Superior temporal gyrus (tissue), 1 donor: ENCODE data around the gene SLTM.
"Not testable (repeated sequence)": the region's sequence is repeated elsewhere in the genome, so short reads cannot be mapped to it uniquely, and the experiment has no call there.

Experiments
- DNase-seq: peaks from one replicate; pipeline ENCODE4 v3.0.0-alpha.2; 2016; ENCODE audit errors: extremely low spot score

SLTM gene

DNA sequence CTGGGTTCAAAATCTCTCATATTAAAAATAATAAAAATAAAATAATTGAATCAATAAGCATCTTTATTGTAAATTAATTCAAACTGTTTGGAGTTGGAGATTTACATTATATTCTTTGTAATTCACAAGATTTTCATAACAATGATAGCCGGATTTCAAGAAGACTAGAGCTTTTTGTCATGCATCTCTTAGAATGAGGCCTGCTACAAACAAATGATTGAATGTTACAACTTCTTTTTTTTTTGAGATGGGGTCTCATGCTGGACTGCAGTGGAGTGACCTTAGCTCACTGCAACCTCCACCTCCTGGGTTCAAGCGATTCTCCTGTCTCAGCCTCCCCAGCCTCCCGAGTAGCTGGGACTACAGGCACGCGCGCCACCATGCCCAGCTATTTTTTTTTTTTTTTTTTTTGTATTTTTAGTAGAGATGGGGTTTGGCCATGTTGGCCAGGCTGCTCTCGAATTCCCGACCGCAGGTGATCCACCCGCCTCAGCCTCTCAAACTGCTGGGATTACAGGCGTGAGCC is 3.5 kb downstream of the SLTM start:
- DNase-seq, result no peak

DNA sequence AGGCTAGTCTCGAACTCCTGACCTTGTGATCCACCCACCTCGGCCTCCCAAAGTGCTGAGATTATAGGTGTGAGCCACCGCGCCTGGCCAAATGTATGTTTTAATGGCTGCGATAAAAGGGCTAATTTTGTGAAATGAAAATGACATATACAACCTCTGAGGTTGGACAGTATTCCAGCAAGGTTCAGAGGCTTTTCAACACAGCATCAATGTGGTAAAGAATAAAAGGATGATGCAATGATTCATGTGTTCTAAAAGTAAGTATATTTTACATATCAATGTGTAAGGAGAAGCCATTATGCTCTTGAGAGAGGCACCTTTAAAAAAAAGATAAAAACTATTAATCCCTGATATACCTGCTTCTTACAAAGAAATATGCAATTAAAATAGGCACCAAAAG is 6.7 kb downstream of the SLTM start:
- no peak for DNase-seq

DNA sequence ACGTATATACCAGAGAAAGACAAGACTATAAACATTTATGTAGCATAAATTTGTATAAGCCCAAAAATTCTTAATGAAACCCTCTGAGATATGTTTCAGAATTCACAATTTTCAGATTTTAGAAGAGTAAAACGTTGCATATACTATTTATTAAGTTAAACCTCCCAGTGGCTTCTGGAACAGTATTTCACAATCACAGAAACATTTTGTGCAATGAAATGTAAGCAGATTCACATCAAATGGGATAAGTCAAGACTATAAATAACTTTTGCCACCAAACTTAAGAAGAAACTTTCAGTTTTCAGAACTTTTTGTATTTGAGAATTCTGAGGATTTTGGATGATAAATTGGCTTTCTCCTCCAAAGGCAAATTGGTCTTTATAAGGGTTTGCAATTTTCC is 9.2 kb downstream of the SLTM start:
- no peak for DNase-seq

DNA sequence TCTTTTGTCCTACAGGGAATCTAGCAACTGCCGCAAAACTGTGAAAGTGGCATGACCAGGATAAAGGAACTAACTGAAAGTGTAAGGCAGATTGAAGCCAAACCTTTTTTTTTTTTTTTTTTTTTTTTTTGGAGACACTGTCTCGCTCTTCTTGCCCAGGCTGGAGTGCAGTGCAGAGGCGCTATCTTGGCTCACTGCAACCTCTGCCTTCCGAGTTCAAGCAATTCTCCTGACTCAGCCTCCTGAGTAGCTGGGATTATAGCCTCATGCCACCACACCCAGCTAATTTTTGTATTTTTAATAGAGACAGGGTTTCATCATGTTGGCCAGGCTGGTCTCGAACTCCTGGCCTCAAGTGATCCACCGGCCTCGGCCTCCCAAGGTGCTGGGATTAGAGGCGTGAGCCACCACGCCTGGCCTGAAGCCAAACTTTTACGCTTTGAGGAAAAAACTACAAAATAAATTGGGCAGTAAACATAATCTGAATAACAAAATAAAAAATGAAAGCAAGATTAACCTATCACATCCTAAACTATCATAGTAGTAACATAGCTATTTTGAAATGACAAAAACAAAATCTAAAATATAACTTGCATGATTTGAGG is 9.7 kb downstream of the SLTM start:
- DNase-seq, result no peak

DNA sequence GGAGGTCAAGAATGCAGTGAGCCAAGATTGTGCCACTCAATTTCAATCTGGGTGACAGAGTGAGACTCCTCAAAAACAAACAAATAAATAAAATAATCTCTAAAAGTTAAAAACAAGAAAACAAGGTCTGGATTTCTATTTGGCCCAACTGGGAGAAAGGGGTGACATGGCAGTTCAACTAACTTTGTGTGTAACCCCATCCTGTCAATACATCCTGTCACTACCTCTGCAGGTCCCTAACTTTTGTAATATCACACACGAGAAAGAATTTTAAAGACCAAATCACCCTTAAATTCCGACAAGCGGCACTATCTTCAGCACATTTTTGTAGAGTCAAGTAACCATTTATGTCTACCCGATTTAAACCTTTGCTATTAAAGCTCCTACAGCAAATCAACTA is 10.2 kb downstream of the SLTM start:
- no peak for DNase-seq

DNA sequence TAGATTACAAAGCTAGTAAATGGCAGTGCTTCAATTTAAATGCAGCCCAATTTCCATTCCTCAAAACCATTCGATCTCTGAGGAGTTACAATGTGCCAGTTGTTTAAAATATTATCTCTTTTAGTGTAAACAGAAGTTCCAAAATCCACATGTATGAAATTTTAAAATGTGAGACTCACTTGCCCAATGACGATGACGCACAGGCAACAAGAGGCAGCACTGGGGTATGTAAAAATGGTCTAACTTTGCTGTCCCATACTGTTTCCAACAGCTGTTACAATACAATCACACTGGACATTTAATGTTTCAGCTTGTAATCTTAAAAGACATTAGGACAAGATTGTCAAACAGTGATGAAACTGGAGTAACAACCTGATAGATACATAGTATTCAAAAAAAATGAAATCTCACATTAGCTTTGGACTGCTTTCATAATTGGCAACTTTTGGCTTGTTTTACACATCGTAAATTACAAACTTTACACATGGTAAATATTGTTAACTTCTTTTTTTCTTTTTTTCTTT is 12.2 kb downstream of the SLTM start:
- DNase-seq, result no peak

DNA sequence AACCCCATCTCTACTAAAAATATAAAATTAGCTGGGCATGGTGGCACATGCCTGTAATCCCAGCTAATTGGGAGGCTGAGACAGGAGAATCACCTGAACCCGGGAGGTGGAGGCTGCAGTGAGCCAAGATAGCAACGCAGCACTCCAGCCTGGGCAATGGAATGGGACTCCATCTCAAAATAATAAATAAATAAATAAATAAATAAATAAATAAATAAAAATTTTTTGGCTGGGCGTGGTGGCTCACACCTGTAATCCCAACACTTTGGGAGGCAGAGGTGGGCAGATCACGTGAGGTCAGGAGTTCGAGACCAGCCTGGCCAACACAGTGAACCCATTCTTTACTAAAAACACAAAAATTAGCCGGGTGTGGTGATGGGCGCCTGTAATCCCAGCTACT is 13.0 kb downstream of the SLTM start:
- not testable (repeated sequence) for DNase-seq

DNA sequence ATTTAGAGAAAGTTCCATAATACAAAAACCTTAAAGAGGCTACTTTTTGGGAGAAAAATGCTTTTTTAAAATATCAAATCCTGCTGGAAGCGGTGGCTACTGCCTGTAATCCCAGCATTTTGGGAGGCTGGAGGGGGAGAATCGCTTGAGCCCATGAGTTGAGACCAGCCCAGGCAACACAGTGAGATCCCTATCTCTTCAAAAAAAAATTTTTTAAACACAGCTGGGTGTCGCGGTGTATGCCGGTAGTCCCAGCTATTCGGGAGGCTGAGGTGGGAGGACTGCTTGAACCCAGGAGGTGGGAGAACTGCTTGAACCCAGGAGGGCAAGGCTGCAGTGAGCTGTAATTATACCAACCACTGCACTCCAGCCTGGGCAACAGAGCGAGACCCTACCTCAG is 14.2 kb downstream of the SLTM start:
- no peak for DNase-seq

DNA sequence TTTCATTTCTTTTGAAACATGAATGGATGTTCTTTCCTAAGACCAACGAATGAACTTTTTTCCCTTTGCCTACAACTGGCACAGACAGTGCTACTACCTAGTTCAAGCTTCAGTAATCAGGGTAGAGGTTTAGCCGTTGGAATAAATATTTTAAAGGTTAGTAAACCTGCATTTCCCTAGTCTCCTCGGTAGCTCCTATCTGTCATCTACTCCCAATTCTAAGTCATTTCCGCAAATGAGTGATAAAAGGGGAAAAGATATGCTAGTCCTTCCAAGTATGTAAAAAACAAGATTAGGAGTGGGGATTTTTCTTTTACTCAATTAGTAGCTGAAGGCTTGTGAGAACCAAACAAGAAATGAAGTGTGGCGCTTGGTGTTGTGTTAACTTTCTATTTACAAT is 15.2 kb downstream of the SLTM start:
- no peak for DNase-seq

DNA sequence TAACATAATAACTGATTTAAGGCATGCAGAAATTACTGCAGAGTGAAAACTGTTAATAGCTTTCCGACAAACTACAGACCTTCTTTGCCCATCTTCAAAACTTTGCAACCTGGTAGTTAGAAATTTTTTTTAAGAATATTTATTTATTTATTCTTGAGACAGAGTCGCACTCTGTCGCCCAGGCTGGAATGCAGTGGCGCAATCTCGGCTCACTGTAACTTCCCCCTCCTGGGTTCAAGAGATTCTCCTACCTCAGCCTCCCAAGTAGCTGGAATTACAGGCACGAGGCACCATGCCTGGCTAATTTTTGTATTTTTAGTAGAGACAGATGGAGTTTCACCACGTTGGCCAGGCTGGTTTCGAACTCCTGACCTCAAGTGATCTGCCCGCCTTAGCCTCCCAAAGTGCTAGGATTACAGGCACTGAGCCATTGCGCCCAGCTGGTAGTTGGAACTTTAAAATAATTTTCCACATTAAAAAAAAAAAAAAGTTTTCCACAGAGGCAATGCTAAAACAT is 15.8 kb downstream of the SLTM start:
- DNase-seq, result not testable (repeated sequence)

DNA sequence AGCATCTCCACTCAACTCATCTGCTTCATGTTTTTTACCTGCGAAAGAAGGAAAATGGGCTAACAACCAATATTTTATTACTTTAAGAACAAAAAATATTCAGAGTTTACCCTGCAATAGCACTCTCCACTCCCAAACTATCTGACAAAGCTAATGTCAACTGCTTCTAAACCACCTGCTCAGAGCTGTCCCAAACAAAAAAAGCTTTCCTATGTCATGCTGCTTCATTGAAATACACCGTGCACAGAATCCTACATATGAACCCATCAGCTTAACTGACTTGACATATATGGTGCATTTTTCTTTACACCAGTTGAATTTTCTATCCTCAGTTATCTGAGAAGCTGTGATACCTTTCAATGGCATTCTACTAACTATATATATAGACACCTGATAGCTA is 16.5 kb downstream of the SLTM start:
- no peak for DNase-seq

DNA sequence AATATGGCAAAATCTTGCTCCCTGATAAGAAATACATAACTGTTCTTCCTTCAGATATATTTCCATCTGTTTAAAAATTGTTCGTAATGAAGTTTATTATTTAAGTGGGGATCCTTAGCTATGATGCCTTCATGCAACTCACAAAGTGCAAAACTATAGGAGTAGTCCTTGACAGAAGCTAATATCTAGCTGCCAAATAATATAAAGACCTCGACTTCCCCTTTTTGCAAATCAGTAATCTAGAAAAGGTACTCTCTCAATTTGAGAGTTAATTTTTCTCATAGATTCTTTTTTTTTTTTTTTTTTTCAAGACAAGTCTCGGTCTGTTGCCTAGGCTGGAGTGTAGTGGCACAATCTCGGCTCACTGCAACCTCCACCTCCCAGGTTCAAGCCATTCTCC is 23.0 kb downstream of the SLTM start:
- DNase-seq, result no peak

DNA sequence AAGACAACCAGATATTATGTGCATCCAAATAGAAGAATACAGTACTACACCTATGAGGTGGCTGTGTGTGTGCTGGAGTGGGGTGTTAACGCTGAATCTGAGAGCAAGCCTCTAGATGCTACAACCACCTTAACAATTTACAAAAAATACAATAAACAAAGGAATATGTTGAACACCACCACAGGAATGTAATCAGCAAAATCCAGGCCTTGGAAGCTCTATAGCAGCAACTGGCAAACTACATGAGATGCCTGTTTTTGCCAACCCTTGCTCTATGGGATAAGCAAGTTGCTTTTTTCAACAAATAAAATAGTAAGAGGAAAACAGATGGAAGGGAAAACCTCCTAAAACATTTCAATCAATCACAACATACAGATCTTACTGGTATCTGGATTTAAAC is 23.9 kb downstream of the SLTM start:
- DNase-seq, result no peak

DNA sequence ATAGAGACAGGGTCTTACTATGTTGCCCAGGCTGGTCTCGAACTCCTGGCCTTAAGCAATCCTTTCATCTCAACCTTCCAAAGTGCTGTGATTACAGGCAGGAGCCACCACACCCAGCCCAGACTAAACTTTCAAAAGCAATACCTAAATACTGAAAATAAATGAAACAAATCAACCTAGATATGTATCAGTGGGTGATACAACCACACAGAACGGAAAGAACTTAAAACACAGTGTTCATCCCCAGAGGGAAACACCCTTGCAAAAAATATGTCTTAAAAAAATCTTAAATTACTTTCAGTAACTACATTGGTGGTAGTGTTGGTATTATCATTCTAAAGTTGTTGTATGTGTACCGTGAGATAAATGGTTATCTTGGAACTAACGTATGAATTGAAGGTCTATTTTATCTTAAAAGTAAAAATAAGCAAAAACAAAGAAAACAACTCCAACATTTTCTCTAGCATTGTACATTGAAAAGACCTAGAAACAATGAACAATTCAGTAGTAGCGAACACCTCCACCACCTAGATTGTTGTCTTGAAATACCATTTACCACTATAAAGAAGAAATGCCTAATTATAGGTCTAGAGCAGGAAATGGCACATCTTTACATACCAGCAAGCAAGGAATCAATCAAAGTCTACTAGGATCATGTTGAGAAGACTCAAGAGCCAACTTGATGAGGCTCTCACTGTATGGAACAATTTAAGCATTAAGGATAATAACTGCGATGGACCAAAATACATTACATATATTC is 24.7 kb downstream of the SLTM start:
- DNase-seq, result no peak

DNA sequence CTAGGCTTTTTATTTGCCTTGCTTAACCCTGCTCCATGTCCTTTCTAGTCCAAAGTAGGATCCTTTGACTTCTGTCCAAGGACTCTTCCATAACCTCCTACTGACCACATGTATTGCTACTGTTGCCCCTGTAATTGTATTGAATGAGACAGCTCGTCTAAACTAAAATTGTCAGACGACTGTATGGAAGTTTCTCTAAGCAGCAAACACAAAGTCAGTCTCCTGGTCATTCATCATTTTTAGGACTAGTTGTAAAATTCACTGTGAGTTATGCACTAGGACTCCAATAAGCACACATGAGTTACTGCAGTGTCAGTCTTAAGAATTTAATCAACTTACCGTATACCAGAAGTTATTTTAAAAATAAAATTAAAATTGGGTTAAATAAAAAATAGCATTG is 32.8 kb downstream of the SLTM start:
- no peak for DNase-seq

DNA sequence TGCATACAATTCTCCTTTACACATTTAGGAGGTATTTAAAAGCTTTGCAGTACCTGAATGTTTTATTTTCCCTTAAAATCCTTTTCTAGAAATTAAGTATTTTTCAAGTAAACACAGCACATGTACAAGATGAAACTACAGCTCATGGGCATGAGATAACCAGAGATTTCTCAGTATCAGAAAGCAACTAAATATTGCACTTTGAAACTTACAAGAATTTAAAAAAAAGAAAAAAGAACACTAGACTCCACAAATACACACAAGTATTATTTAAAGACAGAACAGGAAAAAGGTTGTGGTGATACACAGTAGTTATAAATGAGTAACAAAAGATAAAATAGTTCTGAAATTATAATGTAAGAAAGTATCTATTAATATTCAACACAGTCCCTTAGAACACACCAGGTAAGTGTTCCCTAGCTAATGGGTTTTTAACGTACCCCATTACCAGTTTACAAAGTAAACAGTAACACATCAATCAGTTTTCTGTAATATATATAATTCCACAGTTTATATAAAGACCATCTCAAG is 35.3 kb downstream of the SLTM start:
- DNase-seq, result no peak

DNA sequence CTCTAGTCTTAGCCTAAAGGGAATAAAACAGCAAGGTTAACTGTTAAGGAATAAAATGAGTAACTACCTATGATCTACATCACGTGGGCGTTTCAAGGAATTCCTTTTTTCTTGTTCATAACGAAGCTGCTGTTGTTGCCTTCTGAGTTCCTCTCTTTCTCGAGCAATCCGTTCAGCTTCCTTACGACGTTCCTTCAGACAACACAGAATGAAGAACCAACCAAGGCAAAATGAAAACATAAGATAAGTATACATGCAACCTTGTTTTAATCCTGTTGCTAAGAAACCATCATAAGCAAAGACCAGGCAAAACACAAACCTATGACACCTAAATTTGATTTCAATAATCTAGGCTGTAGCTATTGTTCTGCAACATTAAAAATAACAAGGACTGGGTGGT is 44.1 kb downstream of the SLTM start:
- no peak for DNase-seq

DNA sequence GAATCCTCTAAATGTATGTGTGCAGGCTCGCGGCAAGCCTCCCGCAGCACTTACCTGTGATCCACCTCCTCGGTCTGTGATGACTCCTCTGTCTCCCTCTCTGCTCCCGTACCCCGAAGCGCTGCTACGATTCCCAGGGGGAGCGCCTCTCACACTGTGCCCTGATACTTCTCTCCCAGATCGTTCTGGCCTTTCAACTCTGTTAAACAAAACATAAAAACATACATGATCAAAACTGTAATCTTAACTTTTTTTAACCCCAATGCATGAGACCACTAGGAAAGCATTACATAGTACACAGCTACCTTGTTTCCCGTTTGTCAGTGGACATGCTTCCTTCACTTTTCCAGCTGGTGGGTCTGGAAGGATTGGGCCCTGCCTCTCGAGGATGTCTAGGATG is 46.6 kb downstream of the SLTM start:
- no peak for DNase-seq

DNA sequence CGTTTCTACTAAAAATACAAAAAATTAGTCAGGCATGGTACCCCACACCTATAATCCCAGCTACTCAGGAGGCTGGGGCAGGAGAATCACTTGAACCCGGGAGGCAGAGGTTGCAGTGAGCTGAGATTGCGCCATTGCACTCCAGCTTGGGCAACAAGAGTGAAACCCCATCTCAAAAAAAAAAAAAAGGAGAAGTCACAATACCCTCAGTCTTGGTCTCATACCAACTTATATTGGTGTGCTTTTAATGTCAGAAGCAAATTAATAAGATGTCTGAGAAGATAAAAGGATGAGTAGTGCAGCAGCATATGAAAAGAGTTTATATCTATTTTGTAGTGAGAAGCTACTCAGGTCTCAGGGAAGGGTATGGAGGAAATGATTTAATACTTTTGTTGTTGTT is 49.6 kb downstream of the SLTM start:
- not testable (repeated sequence) for DNase-seq

DNA sequence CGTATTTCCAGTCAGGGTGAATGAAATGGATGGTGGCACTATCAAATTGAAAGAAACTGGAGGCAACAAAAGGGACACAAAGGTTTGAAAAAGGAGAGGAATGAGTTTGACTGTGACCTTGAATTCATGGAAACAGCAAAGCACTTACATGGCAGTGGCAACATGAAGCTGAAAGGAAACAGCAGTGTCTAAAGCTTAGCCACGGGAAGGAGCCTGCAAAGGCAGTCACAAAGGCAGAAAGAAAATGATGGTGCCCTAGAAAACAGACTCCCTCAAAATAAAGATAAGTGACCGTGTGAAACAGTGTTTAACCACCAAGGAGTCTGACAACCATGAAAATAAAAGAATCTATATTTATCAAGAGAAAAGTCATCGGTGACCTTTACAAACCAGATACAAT is 51.2 kb downstream of the SLTM start:
- no peak for DNase-seq

DNA sequence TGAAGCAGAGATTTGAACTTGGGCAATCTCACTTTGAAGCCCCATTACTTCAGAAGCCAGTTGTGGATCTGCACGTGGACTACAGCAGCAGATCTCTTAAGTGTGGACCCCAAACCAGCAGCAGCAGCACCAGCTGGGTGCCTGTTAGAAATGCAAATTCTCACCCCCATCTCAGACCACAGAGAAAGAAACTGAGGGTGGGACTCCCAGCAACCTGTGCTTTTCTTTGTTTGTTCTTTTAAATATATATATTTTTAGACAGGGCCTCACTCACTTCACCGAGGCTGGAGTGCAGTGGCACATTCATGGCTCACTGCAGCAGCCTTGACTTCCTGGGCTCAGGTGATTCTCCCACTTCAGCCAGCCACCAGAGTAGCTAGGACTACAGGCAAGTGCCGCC is 53.2 kb downstream of the SLTM start:
- no peak for DNase-seq

DNA sequence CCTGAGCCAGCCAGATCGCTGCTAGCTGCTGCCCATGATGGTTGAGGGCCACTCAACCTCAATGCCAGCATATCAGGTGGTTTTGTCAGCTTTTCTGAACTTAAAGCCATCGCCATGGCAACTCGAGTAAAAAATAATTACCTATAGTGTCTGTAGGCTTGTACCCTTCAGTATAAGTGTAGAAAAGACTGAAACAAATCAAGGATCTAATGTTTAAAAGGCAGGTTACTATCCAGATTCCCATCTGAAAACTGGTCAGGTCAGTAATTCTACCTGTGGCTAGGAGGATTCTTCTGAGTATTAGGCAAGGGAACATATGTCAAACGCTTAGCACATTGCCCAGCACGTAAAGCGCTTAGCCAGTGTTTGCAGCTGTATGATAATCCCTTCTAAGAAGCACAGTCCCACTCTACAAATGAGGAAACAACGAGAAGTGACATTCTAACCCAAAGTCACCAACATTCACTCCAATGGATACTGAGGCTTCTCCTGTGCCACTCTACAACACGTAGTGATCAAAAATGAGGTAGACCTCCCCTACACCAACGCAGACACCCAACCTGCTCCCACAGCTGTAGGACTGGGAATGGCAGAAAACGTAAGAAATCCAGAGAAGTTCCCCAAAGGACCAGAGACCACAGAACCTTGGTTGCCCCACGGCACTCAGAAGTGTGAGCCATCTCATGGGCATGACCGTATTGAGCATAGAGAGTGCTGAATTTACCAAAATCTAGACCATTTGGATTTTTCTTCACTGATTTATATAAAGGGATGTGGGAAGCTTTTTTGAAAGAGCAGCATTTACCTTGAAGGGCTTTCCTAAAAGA is 55.3 kb downstream of the SLTM start:
- DNase-seq, result no peak
